ENCODE measurements around the gene TRIM37.
A peak's percentile ranks its signal among the peaks of the same experiment; 100 is the strongest.

TRIM37 gene

DNA sequence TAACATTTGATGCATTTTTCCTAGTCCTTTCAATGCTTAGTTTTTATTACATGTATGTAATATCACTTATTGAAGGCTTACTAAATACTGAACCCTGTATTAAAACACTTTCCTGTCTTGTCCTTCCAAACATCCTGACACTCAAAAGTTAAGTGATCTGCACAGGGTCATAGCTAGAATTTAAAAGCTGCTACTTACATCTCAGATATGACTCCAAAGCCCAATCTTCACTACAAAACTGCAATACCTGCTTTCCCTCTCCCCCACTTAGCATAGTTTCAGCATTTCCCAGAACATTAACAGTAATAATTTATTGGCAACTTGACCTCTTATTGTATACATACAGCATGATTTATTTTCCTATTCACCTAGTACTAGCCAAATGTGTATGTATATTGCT lies 4.3 kb upstream of the TRIM37 start:
- no peak for TF ChIP-seq CTCF (conservative IDR thresholded peaks at IDR 0.05; ENCODE audit: low read depth, low read length)
- DNase-seq (ENCODE audit: low read depth): no peak
- H3K4me3 ChIP-seq (ENCODE audit: low read depth, low read length): no peak overlapping the region

- TF ChIP-seq CTCF (conservative IDR thresholded peaks at IDR 0.05; ENCODE audit: low read depth, low read length): no peak
- DNase-seq (ENCODE audit: low read depth): no peak
- H3K4me3 ChIP-seq (ENCODE audit: low read depth, low read length): no peak overlapping the region
These were observed 1.9 kb upstream of the TRIM37 start for GRCh38 chr17:59108400-59109102.

- TF ChIP-seq CTCF (conservative IDR thresholded peaks at IDR 0.05; ENCODE audit: low read depth, low read length): no peak
- DNase-seq (ENCODE audit: low read depth): no peak
- H3K4me3 ChIP-seq (ENCODE audit: low read depth, low read length): peak overlapping the region; percentile 73
These were observed 608 bp upstream of the TRIM37 start for GRCh38 chr17:59107306-59107670.

GRCh38 chr17:59105852-59106462 lies 723 bp downstream of the TRIM37 start:
- TF ChIP-seq CTCF (conservative IDR thresholded peaks at IDR 0.05; ENCODE audit: low read depth, low read length): no peak
- peak; percentile 50 for DNase-seq (ENCODE audit: low read depth)
- H3K4me3 ChIP-seq (ENCODE audit: low read depth, low read length): peak overlapping the region; percentile 73

DNA sequence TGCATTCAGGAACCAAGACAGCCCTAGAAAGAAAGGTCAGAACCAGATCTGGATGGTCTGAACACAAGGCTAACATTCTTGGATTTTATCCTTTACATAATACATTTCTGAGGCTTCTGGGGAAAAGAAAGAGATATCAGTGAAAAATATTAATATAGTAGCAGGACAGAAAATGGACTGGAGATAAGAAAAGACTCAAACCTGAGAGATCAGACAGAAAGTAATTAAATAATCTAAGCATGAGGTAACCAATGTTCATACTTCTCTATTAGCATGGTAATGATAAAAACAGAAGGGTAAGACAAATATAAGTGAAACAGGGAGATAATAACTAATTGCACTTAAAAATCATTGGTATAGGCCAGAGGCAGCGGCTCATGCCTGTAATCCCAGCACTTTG lies 5.5 kb downstream of the TRIM37 start:
- no peak for DNase-seq (ENCODE audit: low read depth)
- H3K4me3 ChIP-seq (ENCODE audit: low read depth, low read length): no peak overlapping the region
- no peak for TF ChIP-seq CTCF (conservative IDR thresholded peaks at IDR 0.05; ENCODE audit: low read depth, low read length)

DNA sequence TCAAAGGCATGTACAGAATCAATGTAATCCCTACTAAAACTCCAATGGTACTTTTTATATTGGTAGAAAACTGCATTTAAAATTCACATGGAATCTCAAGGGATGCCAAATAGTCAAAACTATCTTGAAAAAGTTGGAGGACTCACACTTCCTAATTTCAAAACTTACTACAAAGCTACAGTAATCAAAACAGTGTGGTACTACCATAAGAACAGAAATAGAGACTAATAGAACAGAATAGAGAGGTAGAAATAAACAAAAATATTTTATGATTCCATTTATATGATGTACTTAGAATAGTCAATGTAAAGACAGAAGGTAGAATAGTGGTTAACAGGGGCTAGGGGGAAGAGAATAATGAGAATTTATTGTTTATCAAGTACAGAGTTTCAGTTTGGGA lies 8.8 kb downstream of the TRIM37 start:
- no peak overlapping the region for H3K4me3 ChIP-seq (ENCODE audit: low read depth, low read length)
- DNase-seq (ENCODE audit: low read depth): no peak
- no peak for TF ChIP-seq CTCF (conservative IDR thresholded peaks at IDR 0.05; ENCODE audit: low read depth, low read length)

Data from choroid plexus epithelial cell (primary cell).